ENCODE measurements around the gene RAB10.
A peak's percentile ranks its signal among the peaks of the same experiment; 100 is the strongest.
"Not testable (repeated sequence)": the region's sequence is repeated elsewhere in the genome, so short reads cannot be mapped to it uniquely, and the experiment has no call there.

Gene RAB10

GRCh38 chr2:26033818-26034636, at the start of gene RAB10:
TSS of gene RAB10 (plus strand) at chr2:26034084. CDS start at chr2:26034609, 525 bp downstream.
- peak; percentile 99 for DNase-seq (ENCODE audit: low spot score)

- DNase-seq (ENCODE audit: low spot score): no peak
Measured at GRCh38 chr2:25988134-25988533, 45.8 kb upstream of the RAB10 start.

GRCh38 chr2:25989154-25989553, 44.7 kb upstream of the RAB10 start:
- DNase-seq (ENCODE audit: low spot score): no peak

GRCh38 chr2:25991965-25992364, 41.9 kb upstream of the RAB10 start:
- DNase-seq (ENCODE audit: low spot score): no peak

- no peak for DNase-seq (ENCODE audit: low spot score)
Measured at GRCh38 chr2:25992556-25992955, 41.3 kb upstream of the RAB10 start.

GRCh38 chr2:25993049-25993448, 40.8 kb upstream of the RAB10 start:
- no peak for DNase-seq (ENCODE audit: low spot score)

- no peak for DNase-seq (ENCODE audit: low spot score)
Measured at GRCh38 chr2:25994509-25994908, 39.4 kb upstream of the RAB10 start.

- no peak for DNase-seq (ENCODE audit: low spot score)
Measured at GRCh38 chr2:25996844-25997243, 37.0 kb upstream of the RAB10 start.

GRCh38 chr2:25998816-25999383, 35.0 kb upstream of the RAB10 start:
- DNase-seq (ENCODE audit: low spot score): not testable (repeated sequence)

- DNase-seq (ENCODE audit: low spot score): not testable (repeated sequence)
Measured at GRCh38 chr2:25999406-25999805, 34.5 kb upstream of the RAB10 start.

GRCh38 chr2:26000561-26001082, 33.3 kb upstream of the RAB10 start:
- DNase-seq (ENCODE audit: low spot score): no peak

GRCh38 chr2:26001743-26002351, 32.0 kb upstream of the RAB10 start:
- no peak for DNase-seq (ENCODE audit: low spot score)

- DNase-seq (ENCODE audit: low spot score): no peak
Measured at GRCh38 chr2:26002632-26003310, 31.1 kb upstream of the RAB10 start.

- DNase-seq (ENCODE audit: low spot score): no peak
Measured at GRCh38 chr2:26008095-26008494, 25.8 kb upstream of the RAB10 start.

GRCh38 chr2:26008851-26009566, 24.9 kb upstream of the RAB10 start:
- peak; percentile 2 for DNase-seq (ENCODE audit: low spot score)

GRCh38 chr2:26009567-26009963, 24.3 kb upstream of the RAB10 start:
- no peak for DNase-seq (ENCODE audit: low spot score)

GRCh38 chr2:26010943-26011342, 22.9 kb upstream of the RAB10 start:
- DNase-seq (ENCODE audit: low spot score): no peak

- no peak for DNase-seq (ENCODE audit: low spot score)
Measured at GRCh38 chr2:26011609-26011989, 22.3 kb upstream of the RAB10 start.

GRCh38 chr2:26011990-26012856, 21.7 kb upstream of the RAB10 start:
- DNase-seq (ENCODE audit: low spot score): no peak

- no peak for DNase-seq (ENCODE audit: low spot score)
Measured at GRCh38 chr2:26013668-26014067, 20.2 kb upstream of the RAB10 start.

Data from CD4-positive, alpha-beta T cell treated with Interleukin-6 at 100 ng/mL for 8 hours (primary cell).